KOPT-K1 (cell line): Measurements from ENCODE around the gene ALOX12B.

ENCODE experiments used
- H3K27ac ChIP-seq: fragments of 200-600 bp; sonication (generic); 2 replicates; pipeline ENCODE4 v1.5.1; 2016; ENCODE audit warnings: antibody characterized with exemption, mild to moderate bottlenecking, low read depth, low read length; ENCODE audit not compliant: poor library complexity, severe bottlenecking
- H3K36me3 ChIP-seq: fragments of 200-600 bp; sonication (generic); 2 replicates; pipeline ENCODE4 v1.5.1; 2017; ENCODE audit warnings: antibody characterized with exemption, mild to moderate bottlenecking, low read length, moderate library complexity; ENCODE audit not compliant: insufficient read depth
- H3K9me3 ChIP-seq: fragments of 200-600 bp; sonication (generic); 2 replicates; pipeline ENCODE4 v1.5.1; 2017; ENCODE audit warnings: antibody characterized with exemption, low read length, mild to moderate bottlenecking; ENCODE audit not compliant: insufficient read depth, poor library complexity, severe bottlenecking

The ALOX12B gene

DNA sequence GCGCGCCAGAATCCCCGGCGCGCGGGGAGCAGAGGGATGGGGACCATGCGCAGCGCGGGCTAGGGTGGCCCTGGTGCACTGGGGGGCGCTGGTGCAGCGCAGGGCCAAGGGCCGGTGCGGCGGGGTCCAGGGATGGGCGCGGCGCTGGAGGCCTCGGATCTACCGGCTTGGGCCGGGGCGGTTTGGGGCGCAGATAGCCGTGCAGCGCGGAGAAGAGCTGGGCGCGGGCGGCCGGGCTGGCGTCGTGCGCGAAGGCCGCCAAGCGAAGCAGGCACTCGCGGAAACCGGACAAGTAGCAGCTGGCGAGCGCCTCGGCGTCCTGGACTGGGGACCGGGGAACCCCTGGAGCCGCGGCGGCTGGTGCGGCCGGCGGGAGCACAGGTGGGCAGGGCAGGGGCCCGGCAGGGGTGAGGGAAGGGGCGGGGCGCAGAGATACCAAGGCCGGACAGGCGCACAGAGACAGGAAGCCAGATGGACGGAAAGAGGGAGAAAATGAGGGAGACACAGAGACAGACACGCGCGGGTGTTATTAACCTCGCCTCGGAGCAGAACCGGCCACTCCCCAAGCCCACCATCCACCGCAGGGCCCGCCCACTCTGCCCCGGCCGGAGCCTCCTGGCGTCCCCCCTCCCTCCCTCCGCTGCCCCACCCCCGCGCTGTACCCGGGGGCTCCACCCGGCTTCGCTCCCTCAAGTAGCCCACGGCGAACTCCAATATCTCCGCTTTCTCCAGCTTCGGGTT lies 34.3 kb upstream of the ALOX12B start:
- Histone ChIP-seq H3K27ac (no peak overlapping the region), H3K36me3 (no peaks in the 10 kb centered on the region), H3K9me3 (no peaks in the 10 kb centered on the region)

DNA sequence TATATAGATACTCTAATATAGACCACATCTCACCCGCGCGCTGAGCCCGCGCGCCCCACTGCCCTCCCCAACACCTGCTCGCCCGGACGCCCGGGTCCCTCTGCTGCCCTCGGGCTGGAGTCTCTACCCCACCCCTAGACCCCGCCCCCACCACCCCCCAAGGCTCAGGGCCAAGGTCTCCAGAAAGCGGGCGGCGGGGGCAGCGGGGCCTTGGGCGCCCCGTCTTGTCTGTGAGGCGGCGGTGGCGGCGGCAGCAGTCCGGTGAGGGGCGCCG lies 33.8 kb upstream of the ALOX12B start:
- Histone ChIP-seq H3K36me3 (no peaks in the 10 kb centered on the region), H3K9me3 (no peaks in the 10 kb centered on the region), H3K27ac (no peak overlapping the region)

DNA sequence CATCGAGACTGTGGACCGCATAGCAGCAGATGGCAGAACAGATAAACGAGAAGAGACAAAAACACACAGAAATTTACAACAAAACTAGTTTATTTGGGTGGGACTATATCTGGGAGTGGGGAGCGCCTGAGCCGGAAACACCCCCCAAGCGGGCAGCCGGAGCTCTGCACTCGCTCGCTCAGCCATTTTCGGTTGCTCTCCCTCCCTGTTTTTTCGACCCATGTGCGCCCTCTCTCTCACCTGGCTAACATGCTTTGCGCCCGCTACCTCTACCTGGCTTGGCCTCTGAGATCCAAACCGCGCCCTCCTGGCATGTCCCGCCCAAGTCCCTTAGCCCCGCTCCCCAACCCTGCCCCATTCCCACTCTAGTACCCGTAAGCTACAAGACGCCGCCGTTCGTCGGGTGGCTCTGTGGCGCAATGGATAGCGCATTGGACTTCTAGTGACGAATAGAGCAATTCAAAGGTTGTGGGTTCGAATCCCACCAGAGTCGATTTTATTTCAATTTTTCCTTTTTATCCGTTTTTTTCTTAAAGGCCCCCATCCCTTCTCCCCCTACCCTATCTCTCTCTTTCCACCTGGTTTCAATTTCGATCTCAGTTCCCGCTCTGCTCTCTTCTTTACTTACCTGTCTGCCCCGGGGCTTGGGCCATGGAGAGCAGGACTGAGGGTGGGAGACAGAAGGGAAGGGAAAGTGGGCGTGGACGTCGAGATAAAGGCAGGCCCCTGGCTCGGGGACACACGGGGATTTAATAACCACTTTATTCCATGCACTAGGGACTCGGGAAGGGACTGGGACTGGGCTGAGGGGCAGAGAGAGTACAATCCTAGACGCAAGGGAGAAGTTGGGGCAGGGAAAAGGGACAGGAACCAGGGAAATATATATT lies 33.2 kb upstream of the ALOX12B start:
- no peaks in the 10 kb centered on the region for H3K36me3 ChIP-seq
- H3K27ac ChIP-seq, result no peak overlapping the region
- H3K9me3 ChIP-seq, result no peaks in the 10 kb centered on the region

DNA sequence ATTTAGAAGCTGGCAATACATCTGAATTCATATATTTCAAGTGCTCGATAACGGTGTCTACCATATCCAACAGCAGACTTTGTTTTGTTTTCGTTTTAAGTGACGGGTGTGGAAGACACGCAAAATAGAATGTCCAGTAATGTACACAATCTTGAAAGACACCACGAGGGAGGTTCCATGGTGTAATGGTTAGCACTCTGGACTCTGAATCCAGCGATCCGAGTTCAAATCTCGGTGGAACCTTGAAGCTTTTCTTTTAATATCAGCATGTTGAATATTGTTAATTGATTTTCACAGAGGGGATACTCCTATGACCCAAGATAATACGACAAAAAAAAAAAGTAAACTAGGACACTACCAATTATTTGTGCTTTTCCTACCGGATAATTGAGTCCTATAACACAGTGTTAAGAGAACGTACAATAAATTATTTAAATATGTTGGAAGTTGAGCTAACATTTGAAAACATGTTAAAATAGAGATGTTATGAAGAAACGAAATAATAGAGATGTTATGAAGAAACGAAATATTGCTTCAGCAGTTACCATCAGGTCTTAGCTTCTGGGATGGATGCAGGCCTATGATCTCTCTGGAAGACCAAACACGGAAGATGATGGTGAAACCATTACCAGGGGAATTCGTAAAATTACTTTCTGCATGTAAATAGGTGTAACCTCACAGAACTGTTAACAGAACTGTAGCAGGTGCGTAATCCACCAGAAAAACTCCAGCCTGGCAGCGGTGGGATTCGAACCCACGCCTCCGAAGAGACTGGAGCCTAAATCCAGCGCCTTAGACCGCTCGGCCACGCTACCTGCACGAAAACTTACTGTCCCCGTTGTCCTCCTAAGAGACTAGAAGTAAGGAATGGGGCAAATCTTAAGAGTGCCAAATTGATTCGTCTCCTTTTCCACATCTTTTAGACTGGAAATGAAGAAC lies 32.3 kb upstream of the ALOX12B start:
- H3K36me3 ChIP-seq, result no peaks in the 10 kb centered on the region
- H3K9me3 ChIP-seq, result no peaks in the 10 kb centered on the region
- peak overlapping the region; percentile 37 for H3K27ac ChIP-seq

DNA sequence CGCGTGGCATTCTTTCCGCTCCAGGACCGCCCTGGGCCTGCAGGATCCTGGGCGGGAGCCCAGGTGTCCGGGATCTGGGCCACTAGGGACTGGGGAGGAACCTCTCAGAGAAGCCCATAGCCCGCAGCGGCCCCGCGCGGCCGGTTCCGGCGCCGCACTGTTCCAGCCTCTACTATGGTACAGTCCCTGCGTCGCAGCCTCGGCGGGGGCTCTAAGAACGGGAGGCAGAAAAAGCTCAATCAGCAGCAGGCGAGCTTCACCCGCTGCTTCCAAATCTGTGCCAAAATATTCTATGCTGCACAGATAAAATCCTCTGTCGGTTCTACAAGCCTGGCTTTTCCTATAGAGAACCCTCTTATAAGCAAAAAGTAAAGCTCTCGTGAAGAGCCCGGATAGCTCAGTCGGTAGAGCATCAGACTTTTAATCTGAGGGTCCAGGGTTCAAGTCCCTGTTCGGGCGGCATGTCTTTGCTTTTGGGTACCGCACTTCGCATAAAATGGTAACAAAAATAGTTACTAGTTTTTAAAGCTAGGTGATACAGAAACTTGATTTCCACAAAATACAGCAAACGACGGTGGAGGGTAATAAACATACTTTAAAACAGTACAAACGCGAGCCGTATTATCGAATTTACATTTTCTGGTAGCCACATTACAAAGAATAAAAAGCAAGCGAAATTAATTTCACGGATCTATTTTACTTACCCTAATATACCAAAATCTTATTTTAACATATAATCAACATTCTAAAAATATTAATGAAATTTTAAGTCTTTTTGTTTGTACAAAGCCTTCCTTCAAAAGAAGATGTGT lies 31.5 kb upstream of the ALOX12B start:
- Histone ChIP-seq H3K36me3 (no peaks in the 10 kb centered on the region), H3K9me3 (no peaks in the 10 kb centered on the region), H3K27ac (peak overlapping the region; percentile 37)

DNA sequence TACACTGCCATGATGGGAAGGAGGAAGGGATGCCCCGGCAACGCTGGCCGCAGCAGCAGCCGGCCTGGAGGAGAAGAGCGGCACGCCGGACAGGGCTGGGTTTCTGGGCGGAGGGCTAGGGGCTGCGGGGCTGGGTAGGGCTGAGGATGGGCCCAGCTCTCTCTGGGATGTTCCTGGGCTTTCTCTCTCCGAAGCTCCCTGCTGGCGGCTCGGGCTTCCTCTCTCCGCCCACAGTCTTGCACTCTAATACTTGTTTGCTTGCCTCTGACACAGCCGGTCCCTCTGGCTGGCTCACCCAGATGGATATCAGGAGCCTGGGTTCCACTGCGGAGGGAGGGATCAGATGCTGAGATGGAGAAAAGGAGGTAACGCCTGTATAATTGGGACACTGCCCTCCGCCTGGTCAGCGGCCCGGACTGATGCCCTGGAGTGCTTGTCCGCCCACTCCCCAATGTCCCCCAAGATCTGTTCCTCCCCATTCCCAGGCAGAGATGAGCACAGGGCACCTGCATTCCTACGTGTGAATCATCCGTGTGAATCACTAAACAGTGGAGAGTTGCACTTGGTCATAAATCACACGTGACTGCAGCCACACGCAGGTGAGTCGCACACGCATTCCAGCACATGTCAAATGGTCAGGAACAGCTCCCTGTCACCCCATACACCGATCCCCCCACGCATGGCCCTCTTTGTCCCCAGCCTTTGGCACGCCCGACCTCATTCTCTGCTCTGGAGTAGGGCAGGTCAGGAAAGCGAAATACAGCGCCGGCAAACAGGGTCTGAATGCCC lies 30.7 kb upstream of the ALOX12B start, which contains the start of gene ALOXE3:
Gene ALOXE3 (minus strand): TSS at position 535 of the 789 bp plus-strand sequence. CDS start 524 bp downstream, at position 11.
- no peaks in the 10 kb centered on the region for H3K36me3 ChIP-seq
- no peaks in the 10 kb centered on the region for H3K9me3 ChIP-seq
- H3K27ac ChIP-seq, result peak within 1 kb of the TSS; percentile 37

DNA sequence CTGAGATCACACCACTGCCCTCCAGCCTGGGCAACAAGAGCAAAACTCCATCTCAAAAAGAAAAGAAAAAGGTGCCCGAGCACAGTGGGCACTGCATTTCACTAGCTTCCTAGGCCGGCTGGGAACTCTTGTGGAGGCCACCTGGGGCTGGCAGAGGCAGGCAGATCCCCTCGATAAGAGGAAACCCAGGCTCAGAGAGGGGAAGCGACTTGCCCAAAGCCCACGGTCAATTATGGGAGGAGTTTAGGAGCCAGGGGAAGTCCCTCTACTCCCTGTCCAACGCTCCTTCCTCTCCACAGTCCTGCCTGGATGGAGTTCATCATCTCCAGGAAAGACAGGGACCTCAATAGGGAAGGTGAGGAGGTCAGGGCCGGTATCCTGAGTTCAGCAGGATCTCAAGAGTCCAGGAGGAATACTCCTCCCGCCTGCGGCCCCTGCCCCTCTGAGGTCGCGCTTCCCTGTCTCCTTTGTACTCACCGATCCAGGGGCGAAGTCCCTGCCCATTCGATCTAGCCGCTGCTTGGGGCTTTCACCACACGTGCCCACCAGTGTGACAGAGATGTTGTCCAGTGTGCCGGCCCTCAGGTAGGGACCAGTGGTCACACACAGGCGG lies 30.0 kb upstream of the ALOX12B start:
- no peaks in the 10 kb centered on the region for H3K36me3 ChIP-seq
- H3K27ac ChIP-seq, result no peak overlapping the region
- H3K9me3 ChIP-seq, result no peaks in the 10 kb centered on the region

DNA sequence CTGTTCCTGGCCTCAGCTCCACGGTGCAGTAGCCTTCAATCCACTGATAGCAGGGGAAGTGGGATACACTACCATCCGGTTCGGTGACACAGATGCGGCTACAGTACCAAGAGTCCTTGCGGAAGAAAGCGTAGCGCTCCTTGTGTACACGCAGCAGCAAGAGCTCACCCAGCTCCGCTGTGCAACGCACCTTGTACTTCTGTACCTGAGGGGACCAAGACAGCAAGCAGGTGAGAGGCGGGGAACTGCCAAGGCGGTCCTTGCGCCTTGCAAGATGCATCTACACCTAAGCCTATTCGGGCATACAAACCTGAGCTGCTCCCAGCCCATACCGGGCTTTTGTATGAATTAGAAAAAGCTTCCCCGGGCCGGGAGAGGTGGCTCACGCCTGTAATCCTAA lies 29.3 kb upstream of the ALOX12B start:
- H3K36me3 ChIP-seq, result no peaks in the 10 kb centered on the region
- H3K9me3 ChIP-seq, result no peaks in the 10 kb centered on the region
- no peak overlapping the region for H3K27ac ChIP-seq

DNA sequence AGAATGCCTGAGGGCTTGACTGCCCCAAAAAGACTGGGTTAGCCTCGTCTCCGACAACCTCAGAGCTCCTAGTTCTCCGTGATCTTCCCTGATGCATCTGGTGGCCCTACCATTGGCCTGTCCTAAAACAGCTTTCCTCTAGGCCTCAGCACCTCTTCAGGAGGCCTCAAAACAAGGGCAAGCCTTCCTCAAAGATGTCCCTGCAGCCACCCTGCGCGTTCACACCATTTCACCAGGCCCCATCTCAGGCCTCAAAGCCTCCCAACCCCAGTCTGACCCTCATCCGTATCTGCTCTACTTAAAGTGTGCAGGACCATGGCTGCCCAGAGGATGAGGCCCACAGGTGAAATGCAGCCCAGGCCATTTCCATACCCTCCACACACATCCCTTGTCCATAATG lies 23.4 kb upstream of the ALOX12B start:
- Histone ChIP-seq H3K36me3 (no peaks in the 10 kb centered on the region), H3K9me3 (no peaks in the 10 kb centered on the region), H3K27ac (no peak overlapping the region)

DNA sequence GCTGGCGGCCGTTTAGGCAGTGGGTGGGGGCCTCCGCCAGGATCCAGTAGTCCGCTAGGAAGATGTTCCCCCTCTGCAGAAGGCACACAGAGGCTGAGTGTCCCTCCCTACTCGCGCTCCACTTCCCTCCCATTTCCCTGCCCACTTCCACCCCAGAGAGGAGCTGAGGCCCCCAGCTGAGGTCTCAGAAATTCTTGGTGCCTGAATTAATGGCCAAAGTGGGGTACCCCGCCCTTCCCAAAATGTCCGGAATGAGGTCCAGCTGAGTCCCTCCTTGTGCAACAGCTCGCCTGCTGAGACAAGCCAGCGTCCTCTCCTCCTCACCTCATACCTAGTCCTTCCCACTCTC lies 22.9 kb upstream of the ALOX12B start:
- Histone ChIP-seq H3K9me3 (no peaks in the 10 kb centered on the region), H3K36me3 (no peaks in the 10 kb centered on the region)

DNA sequence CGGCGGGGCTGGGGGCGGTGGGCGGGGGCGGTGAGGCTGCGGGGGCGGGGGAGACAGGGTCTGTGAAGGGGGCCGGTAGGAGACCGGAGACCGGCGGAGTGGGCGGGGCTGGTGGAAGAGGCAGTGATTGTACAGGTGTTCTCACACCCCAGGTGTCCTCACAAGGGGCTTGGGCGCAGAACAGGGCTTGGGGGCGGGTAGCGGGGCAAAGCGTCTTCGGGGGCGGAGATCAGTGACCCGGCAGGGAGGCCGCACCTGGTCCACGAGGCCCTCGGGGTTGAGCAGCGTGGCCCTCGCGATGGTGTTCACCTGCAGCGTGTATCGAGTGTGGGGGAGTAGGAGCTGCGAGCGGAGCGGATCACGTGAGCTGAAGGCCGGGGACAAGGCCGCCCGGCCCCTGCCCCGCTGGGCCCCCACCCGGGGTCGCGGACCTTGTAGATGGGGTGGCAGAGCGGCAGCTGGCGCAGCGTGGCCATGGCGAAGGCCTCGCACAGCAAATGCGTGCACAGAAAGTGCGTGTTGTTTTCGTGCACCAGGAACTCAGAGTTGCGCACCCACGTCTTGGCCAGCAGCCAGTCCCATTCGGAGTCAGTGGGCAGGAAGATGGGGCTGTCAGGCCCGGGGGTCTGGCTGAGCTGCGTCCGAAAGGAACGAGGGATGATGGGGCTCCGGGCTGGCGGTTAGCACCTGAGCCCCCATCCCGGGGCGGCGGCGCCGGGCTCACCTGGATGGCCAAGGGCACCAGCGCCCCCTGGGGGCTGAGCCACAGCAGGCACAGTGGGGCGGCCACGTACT lies 22.3 kb upstream of the ALOX12B start:
- Histone ChIP-seq H3K9me3 (no peaks in the 10 kb centered on the region), H3K36me3 (no peaks in the 10 kb centered on the region), H3K27ac (no peak overlapping the region)

More for the DNA sequence above, 22.9 kb upstream of the ALOX12B start:
- no peak overlapping the region for H3K27ac ChIP-seq

DNA sequence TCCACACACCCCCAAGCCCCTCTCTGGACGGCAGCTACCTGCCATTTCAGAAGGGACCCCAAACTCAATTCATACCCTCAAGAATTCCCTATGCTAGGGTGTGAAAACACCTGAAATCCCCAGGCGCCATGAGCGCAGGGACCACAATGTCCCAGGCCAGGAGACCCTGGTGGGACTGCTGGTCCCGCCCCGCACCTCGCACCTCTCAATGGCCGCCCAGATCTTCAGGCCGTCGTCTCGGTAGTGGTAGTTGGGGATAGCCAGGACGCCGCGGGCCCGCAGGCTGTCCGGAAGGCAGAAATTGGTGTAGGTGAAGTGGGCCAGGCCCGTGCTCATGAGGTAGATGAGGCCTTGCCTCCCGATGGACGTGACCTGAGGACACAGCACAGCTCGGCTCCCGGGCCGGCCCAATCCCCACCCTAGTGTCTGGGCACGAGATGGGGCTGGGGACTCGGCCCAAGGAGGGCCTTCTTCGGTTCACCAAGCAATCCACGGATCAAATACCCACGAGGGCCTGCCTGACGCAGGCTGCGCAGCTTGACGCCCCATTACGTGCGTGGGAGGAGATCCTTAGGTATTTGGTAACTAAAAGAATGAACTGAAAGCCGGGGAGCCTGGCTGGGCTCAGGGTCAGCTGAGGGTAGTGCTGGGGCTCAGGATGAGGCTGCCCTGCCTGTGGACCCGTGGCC lies 21.6 kb upstream of the ALOX12B start:
- H3K9me3 ChIP-seq, result no peaks in the 10 kb centered on the region
- H3K36me3 ChIP-seq, result no peaks in the 10 kb centered on the region
- H3K27ac ChIP-seq, result no peak overlapping the region
